A204.1 (cell line): ENCODE data around the gene TSG101.

Experiments
- FAIRE-seq: peaks from 2 replicates; lab custom pipeline; 2012; peaks lifted over from hg19 to GRCh38; lab: Jason Lieb, UNC

Gene TSG101, protein sequence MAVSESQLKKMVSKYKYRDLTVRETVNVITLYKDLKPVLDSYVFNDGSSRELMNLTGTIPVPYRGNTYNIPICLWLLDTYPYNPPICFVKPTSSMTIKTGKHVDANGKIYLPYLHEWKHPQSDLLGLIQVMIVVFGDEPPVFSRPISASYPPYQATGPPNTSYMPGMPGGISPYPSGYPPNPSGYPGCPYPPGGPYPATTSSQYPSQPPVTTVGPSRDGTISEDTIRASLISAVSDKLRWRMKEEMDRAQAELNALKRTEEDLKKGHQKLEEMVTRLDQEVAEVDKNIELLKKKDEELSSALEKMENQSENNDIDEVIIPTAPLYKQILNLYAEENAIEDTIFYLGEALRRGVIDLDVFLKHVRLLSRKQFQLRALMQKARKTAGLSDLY

DNA sequence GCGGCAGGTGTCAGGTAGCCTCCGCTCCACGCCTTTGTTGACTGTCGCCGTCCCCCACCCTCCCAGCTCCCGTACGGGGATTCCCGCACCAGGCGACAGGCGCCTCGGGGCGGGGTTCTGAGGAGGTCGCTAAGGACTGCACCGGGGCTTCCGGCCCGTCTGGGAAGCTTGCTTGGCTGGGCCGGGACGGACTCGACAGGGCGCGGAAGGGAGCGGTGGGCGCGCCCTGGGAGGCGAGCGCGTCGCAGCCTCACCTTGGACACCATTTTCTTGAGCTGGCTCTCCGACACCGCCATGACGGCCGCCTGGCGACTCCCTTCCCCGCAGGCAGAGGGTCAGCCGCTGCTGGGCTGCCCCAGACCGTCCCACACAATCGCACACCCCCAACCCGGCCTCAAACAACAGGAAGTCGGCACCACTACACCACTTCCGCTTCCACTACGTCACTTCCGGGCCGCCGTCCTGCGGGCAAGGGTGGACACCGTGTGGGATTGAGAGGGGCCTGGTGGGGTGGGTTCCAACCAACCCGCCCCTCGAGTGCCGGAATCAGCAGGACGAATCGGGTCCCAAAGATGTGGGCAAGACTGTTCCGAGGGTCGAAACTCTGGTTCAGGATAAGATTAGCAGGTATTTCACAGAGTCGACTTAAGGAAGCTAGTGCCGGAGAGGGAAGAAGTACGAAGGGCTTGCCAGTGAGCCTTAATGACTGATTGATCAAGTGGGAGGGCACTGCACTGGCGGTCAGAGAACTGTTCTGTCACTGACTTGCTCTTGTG lies at the start of gene TSG101:
Gene TSG101 (minus strand): TSS at position 422 of the 776 bp plus-strand sequence. CDS start 126 bp downstream, at position 296.
- no peak for FAIRE-seq

GRCh38 chr11:18575361-18575760 lies 48.6 kb upstream of the TSG101 start:
- FAIRE-seq: no peak

GRCh38 chr11:18567081-18567480 lies 40.3 kb upstream of the TSG101 start:
- FAIRE-seq: no peak

- no peak for FAIRE-seq
These were observed 39.7 kb upstream of the TSG101 start for GRCh38 chr11:18566406-18566805.

DNA sequence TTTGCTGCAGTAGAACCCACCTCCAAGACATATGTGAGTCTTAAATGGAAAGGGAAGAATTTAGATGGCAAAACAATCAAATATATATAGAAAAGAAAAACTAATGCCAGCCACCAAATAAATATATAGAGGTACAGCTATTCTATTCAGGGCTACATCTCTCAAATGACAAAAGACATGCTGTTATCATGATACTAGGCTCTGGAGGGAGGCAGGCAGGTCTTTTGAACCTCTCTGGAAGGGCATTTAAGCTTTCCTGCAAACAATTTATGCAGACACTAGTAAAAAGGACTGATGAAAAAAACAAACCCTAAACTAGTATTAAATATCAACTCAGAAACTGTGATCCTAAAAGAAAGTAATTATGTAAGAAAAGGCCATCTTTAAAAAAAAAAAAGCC lies 37.4 kb upstream of the TSG101 start:
- no peak for FAIRE-seq

GRCh38 chr11:18563090-18563730 lies 36.5 kb upstream of the TSG101 start:
- FAIRE-seq: no peak

GRCh38 chr11:18548001-18548400 lies 21.3 kb upstream of the TSG101 start:
- FAIRE-seq: no peak

- peak; percentile 93 for FAIRE-seq
These were observed 13.7 kb upstream of the TSG101 start for GRCh38 chr11:18540207-18541009.

GRCh38 chr11:18536209-18536608 lies 9.5 kb upstream of the TSG101 start:
- FAIRE-seq: no peak

DNA sequence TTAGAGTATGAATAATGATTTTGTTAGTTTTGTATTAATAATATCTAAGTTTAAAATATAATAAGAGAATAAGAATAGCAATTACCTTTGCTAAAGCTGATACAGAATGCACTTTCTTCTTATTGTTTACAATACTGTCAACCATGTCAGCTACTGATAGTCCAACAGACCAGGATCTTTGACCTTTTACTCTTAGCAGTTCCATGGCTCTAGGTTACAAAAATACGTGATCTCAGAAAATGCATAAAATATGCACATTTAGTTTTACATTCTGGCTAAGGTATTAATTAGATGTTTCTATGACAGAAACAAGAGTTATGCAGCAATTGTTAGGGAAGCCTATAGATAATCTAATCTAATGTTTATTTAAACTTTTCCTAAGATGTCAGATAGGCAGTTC lies 7.5 kb upstream of the TSG101 start:
- no peak for FAIRE-seq

DNA sequence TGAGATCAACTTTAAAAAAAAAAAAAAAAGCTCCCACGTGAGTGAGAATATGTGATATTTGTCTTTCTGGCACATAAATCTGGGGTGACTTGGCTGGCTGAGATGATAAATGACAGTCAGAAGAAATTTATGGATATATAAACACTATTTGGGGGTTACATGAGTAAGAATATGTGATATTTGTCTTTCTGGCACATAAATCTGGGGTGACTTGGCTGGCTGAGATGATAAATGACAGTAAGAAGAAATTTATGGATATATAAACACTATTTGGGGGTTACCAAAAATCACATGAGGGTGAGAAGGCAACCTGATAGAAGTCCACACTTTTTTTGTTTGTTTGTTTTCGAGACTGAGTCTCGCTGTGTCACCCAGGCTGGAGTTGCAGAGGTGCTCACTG lies 6.6 kb upstream of the TSG101 start:
- no peak for FAIRE-seq

- no peak for FAIRE-seq
These were observed 770 bp upstream of the TSG101 start for GRCh38 chr11:18527512-18527911.

GRCh38 chr11:18526130-18526520 lies 617 bp downstream of the TSG101 start:
- no peak for FAIRE-seq

- no peak for FAIRE-seq
These were observed 2.5 kb downstream of the TSG101 start for GRCh38 chr11:18524248-18524647.

DNA sequence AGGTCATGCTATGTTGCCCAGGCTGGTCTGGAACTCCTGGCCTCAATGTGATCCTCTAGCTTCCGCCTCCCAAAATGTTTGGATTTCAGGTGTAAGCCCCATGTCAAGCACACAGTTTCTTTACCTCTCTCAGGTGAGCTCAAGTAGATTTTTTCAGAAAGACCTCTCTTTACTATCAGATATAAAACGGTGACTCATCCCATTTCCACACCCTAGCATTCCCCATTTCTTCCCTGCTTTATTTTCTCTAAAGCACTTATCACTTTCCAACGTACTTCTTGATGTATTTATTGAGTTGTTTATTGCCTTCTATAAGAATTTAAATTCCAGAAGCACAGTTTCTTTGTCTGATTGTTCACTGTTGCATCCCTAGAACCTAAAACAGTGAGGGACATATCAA lies 3.7 kb downstream of the TSG101 start:
- no peak for FAIRE-seq

DNA sequence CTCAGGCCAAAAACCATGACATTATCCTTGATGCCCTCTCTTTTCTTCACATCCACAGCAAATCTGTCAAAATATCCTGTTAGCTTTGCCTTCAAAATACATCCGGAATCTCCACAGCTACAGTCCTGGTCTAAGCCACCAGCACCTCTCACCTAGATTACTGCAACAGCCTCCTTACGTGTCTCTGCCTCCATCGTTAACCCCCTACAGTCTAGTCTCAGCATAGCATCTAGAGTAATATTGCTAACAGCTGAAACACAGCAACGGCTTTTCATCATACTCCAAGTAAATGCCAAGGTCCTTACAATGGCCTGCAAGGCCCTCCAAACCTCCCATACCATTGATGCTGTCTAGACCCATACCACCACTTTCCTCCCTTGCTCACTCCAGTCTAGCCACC lies 4.4 kb downstream of the TSG101 start:
- no peak for FAIRE-seq

- no peak for FAIRE-seq
These were observed 5.6 kb downstream of the TSG101 start for GRCh38 chr11:18521122-18521521.

- FAIRE-seq: no peak
These were observed 24.4 kb downstream of the TSG101 start for GRCh38 chr11:18502352-18502751.

DNA sequence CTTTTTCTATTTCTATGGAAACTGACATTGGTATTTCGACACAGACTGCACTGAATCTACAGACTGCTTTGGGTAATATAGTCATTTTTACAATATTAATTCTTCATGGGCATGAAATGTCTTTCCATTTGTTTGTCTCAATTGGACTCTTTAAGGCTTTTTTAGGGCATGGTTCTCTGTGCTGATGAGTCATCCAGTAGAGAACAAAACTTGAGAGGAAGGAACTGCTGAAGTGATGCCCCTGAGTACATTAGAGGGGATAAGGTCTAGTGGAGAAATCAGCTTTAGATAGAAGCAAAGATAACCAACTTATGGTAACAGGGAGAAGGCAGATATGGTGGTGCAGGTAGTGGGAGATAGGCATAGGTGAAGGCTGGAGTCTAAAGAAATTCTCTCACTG lies 25.1 kb downstream of the TSG101 start:
- FAIRE-seq: no peak

GRCh38 chr11:18498039-18498438 lies 28.7 kb downstream of the TSG101 start:
- FAIRE-seq: no peak

- no peak for FAIRE-seq
These were observed 31.0 kb downstream of the TSG101 start for GRCh38 chr11:18495703-18496102.

DNA sequence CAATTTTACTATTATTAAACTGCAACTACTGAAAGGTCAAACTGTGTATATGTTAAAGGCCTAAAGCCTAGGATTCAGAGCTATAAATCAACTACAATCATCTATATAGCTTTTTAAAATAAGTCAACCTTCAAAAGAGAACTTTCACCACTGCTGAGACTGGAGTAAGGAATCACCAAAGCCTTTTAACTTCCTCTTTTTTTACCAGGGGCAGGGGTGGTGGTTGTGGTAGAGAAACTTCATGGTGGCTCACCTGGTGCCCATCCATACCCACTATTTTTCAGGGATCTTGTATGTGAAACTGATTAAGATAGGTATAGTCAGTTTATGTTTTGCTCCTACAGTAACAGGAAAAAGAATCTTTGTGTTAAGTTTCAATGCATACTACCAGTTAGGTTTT lies 31.5 kb downstream of the TSG101 start:
- no peak for FAIRE-seq
